Measurements from ENCODE around the gene FGF9. TPM values are rescaled to one million over a fixed set of nuclear protein-coding genes. Genes with fewer than 3 reads are reported as not detected.

The FGF9 gene
- total and polyA plus RNA-seq, 2 of the 8 experiments (the other 6 are each of a cell fraction or from before 2014, with no cell fraction given) = 0.02 TPM; not detected in 1

DNA sequence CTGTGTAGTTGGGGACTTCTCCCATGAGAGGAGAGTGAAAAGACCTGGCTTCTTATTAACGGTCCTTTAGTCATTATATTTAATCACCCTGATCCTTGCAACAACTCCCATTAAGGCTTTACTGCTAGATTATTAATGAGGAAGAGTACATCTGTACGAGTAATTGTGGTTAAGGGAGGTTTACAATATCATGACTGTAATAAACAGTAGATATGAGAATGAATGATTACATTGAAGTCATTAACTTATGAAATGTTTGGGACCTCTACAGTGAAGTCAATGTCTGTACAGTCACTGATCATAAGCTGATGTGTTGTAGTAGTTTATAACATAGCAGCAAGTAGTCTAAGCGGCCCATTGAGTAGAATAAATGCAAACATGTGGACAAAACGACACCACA lies 24.7 kb downstream of the FGF9 start:
- H3K4me2 ChIP-seq (ENCODE audit: insufficient read depth in 1 of 2, low read depth in 2 of 2, low read length in 2 of 2) = no peak overlapping the region
- no peaks in the 10 kb centered on the region for H3K23me2 ChIP-seq (ENCODE audit: low read depth, low read length)
- no peak overlapping the region for H3K18ac ChIP-seq (ENCODE audit: extremely low read depth, low read length)
- ChIA-PET POLR2A (ENCODE audit: partially characterized antibody) (no interaction called here), CTCF (ENCODE audit: partially characterized antibody) (interaction anchor here (1.2 kb wide), 2 partner anchors 37 to 56 kb away, joined by 4 to 6 read pairs; no protein-coding TSS in a partner anchor)
- no peaks in the 10 kb centered on the region for H3K27me3 ChIP-seq (replicated peaks in 1 of 4; ENCODE audit: control insufficient read depth in 3 of 4, extremely low read depth in 1 of 4, insufficient read depth in 3 of 4, low read length in 3 of 4)
- H2AFZ ChIP-seq (ENCODE audit: low read length) = no peak overlapping the region
- H3K79me2 ChIP-seq (ENCODE audit: control insufficient read depth in 1 of 2, insufficient read depth in 2 of 2, low read length in 2 of 2) = no peaks in the 10 kb centered on the region
- no peak overlapping the region for H2BK20ac ChIP-seq (ENCODE audit: low read length)
- H3K79me1 ChIP-seq (ENCODE audit: low read depth, low read length) = no peaks in the 10 kb centered on the region
- H3K36me3 ChIP-seq (ENCODE audit: control insufficient read depth in 2 of 4, insufficient read depth in 4 of 4, low read length in 3 of 4) = no peaks in the 10 kb centered on the region
- H4K5ac ChIP-seq (ENCODE audit: insufficient read length, low read depth, low read length) = no peak overlapping the region
- H2BK5ac ChIP-seq (ENCODE audit: low read depth, low read length) = no peak overlapping the region
- no peak overlapping the region for H3K23ac ChIP-seq (ENCODE audit: insufficient read length)
- no peak overlapping the region for H3K4ac ChIP-seq (replicated peaks; ENCODE audit: insufficient read length, low read depth, low read length)
- no peak overlapping the region for H3K56ac ChIP-seq (replicated peaks; ENCODE audit: insufficient read length, low read depth, low read length)
- H2BK15ac ChIP-seq (ENCODE audit: low read length) = no peak overlapping the region
- no peak overlapping the region for H3K4me3 ChIP-seq (ENCODE audit: extremely low read depth in 1 of 4, insufficient read depth in 2 of 4, low read depth in 3 of 4, low read length in 4 of 4)
- H2BK12ac ChIP-seq (ENCODE audit: low read depth, low read length) = no peak overlapping the region
- 90% methylated on average over 4 of the region's 4 CpGs; no CpG with 5 or more reads in 1 of the 2 experiments for WGBS, 2 experiments (ENCODE audit: extremely low coverage in 1 of 2, insufficient coverage in 1 of 2, insufficient read length in 1 of 2, insufficient replicate concordance in 2 of 2, low coverage in 1 of 2, low lambda C conversion rate in 2 of 2, missing lambda C conversion rate in 1 of 2)
- H3K4me1 ChIP-seq (replicated peaks in 1 of 4; ENCODE audit: control insufficient read depth in 3 of 4, insufficient read depth in 4 of 4, low read length in 3 of 4) = no peaks in the 10 kb centered on the region; a peak in 2 of 7 replicates
- no peaks in the 10 kb centered on the region for H4K20me1 ChIP-seq (replicated peaks in 1 of 2; ENCODE audit: control insufficient read depth in 1 of 2, insufficient read depth in 2 of 2, low read length in 2 of 2)
- H2AK5ac ChIP-seq (ENCODE audit: low read depth, low read length) = no peak overlapping the region
- no peak overlapping the region for H2BK120ac ChIP-seq (replicated peaks; ENCODE audit: low read depth, low read length)
- no peak overlapping the region for H3K14ac ChIP-seq (ENCODE audit: insufficient read length)
- H3K9ac ChIP-seq (replicated peaks in 1 of 4; ENCODE audit: extremely low read depth in 1 of 4, low read depth in 3 of 4, low read length in 3 of 4) = no peak overlapping the region
- no peak overlapping the region for H4K8ac ChIP-seq (ENCODE audit: extremely low read depth, insufficient read depth, low read length)
- no peak overlapping the region for H4K91ac ChIP-seq (replicated peaks; ENCODE audit: insufficient read length, low read length)
- no peak overlapping the region for H3K27ac ChIP-seq (ENCODE audit: low read depth, low read length)
- TF ChIP-seq NRF1 (IDR thresholded peaks at IDR 0.05; ENCODE audit: low read depth, low read length) = no peak
- TF ChIP-seq CTBP2 (IDR thresholded peaks at IDR 0.05; ENCODE audit: borderline replicate concordance, insufficient read depth, insufficient read length, low read length) = no peak
- TF ChIP-seq TCF12 (IDR thresholded peaks at IDR 0.05; ENCODE audit: low read depth, low read length) = no peak
- TF ChIP-seq HDAC6 (IDR thresholded peaks at IDR 0.05; ENCODE audit: low read depth, low read length) = no peak
- no peak for DNase-seq (ENCODE audit: low read depth in 1 of 2, low spot score in 2 of 2)
- no peaks in the 10 kb centered on the region for H3K9me3 ChIP-seq (ENCODE audit: insufficient read depth in 2 of 2, low read depth in 1 of 2, low read length in 1 of 2)
- no peak for FAIRE-seq

All from H1 (cell line).